K562 (cell line): ENCODE measurements around the gene AMBP. TPM values are rescaled to one million over a fixed set of nuclear protein-coding genes. Genes with fewer than 3 reads are reported as not detected.

Source experiments
- ATAC-seq: fragments of 200-7000 bp; cut with Tn5 transposase; 3 replicates; pipeline ENCODE4 v1.9.1; 2020; ENCODE audit warnings: moderate library complexity
- BruUV-seq: library from RNA; stranded (reverse); fragments of 400-500 nt; replicated peaks from 2 replicates; lab custom pipeline; 2021; lab: Mats Ljungman, UMichigan
- CTCF ChIA-PET: fragments of 300-600 bp; formaldehyde crosslinking; extraction: SDS; loops from one replicate; lab custom pipeline; 2021; ENCODE audit warnings: low intra/inter-chr PET ratio; lab: Yijun Ruan, JAX
- POLR2A ChIA-PET: fragments of 300-600, 350-650 bp; sonication (Branson Sonifier 250); formaldehyde crosslinking; extraction: SDS; loops from one replicate; lab custom pipeline; 2021; ENCODE audit warnings: antibody characterized with exemption, inconsistent platforms; lab: Yijun Ruan, JAX
- DNase-seq, 4 experiments: peaks; one replicate each; pipeline versions ENCODE4 v3.0.0 to v3.0.0-alpha.2; 2011 to 2018; ENCODE audit warnings: low spot score in 3 of 4, mixed read lengths in 3 of 4; ENCODE audit errors: extremely low read depth in 1 of 4
- FAIRE-seq: peaks from 2 replicates; lab custom pipeline; 2011; peaks lifted over from hg19 to GRCh38; lab: Jason Lieb, UNC
- H2AFZ ChIP-seq: 2 replicates; pipeline ENCODE4 v1.6.0; 2011; ENCODE audit warnings: low read depth, low read length, control low read depth, inconsistent platforms
- H3K27ac ChIP-seq: fragments of 200-600 bp; 3 replicates; pipeline ENCODE4 v1.8.0; 2011; ENCODE audit warnings: low read depth, mild to moderate bottlenecking, control low read depth, inconsistent platforms, low read length, moderate library complexity, mixed read lengths; ENCODE audit errors: extremely low read depth
- H3K27me3 ChIP-seq, 2 experiments: fragments of 300-600 bp in 1 of 2; 2 replicates in 1 of 2; 3 replicates in 1 of 2; pipeline versions ENCODE4 v1.6.0 to v1.8.0; 2011; ENCODE audit warnings: inconsistent platforms in 2 of 2, low read length in 2 of 2, mild to moderate bottlenecking in 1 of 2, mixed read lengths in 1 of 2, moderate library complexity in 1 of 2; ENCODE audit not compliant: control insufficient read depth in 2 of 2, insufficient read depth in 2 of 2
- H3K36me3 ChIP-seq: fragments of 300-600 bp; 3 replicates; pipeline ENCODE4 v1.8.0; 2011; ENCODE audit warnings: mild to moderate bottlenecking, low read length, inconsistent platforms; ENCODE audit not compliant: control insufficient read depth, insufficient read depth
- H3K4me1 ChIP-seq, 2 experiments: fragments of 200-600 bp in 1 of 2; replicated peaks in 1 of 2; 2 replicates in 1 of 2; 3 replicates in 1 of 2; pipeline versions ENCODE4 v1.5.1 to v1.8.0; 2011; ENCODE audit warnings: inconsistent platforms in 2 of 2, low read length in 2 of 2, mild to moderate bottlenecking in 1 of 2, mixed read lengths in 1 of 2, moderate library complexity in 1 of 2; ENCODE audit not compliant: control insufficient read depth in 2 of 2, insufficient read depth in 2 of 2
- H3K4me2 ChIP-seq: 2 replicates; pipeline ENCODE4 v1.6.1; 2011; ENCODE audit warnings: low read length, control low read depth, inconsistent platforms, mixed read lengths; ENCODE audit not compliant: insufficient read depth
- H3K4me3 ChIP-seq: fragments of 200-600 bp; sonication (generic), shearing (Covaris generic); 2 replicates; pipeline ENCODE4 v1.5.1; 2016; ENCODE audit warnings: control low read depth, inconsistent platforms
- H3K79me2 ChIP-seq: fragments of 200-600 bp; 3 replicates; pipeline ENCODE4 v1.8.0; 2011; ENCODE audit warnings: low read length, inconsistent platforms; ENCODE audit not compliant: control insufficient read depth, insufficient read depth
- H3K9ac ChIP-seq, 2 experiments: 2 replicates each; pipeline versions ENCODE4 v1.6.0 to v1.6.1; 2011; ENCODE audit warnings: low read depth in 2 of 2, low read length in 2 of 2, control low read depth in 1 of 2, inconsistent platforms in 1 of 2, mild to moderate bottlenecking in 1 of 2, mixed read lengths in 1 of 2; ENCODE audit not compliant: insufficient read depth in 1 of 2
- H3K9me1 ChIP-seq: one replicate; pipeline ENCODE4 v1.6.0; 2011; ENCODE audit warnings: inconsistent platforms, mild to moderate bottlenecking, low read length, moderate library complexity; ENCODE audit not compliant: control insufficient read depth, insufficient read depth
- H3K9me3 ChIP-seq: replicated peaks from 2 replicates; pipeline ENCODE4 v1.5.1; 2011; ENCODE audit warnings: low read depth, low read length, inconsistent platforms; ENCODE audit not compliant: control insufficient read depth, insufficient read depth
- H4K20me1 ChIP-seq: replicated peaks from 2 replicates; pipeline ENCODE4 v1.6.1; 2011; ENCODE audit warnings: low read length, inconsistent platforms, mixed read lengths; ENCODE audit not compliant: control insufficient read depth, insufficient read depth
- RNF2 ChIP-seq: sonication (generic); IDR thresholded peaks from 2 replicates; pipeline ENCODE4 v1.6.1; 2016
- WGBS: fragments of 100-300 bp; shearing (Covaris generic); methylation state at CpG from one replicate; pipeline ENCODE4 v1.1.6; 2016; ENCODE audit warnings: low coverage, mixed read lengths; ENCODE audit not compliant: insufficient coverage; ENCODE audit errors: missing lambda C conversion rate; 5-methylcytosine and 5-hydroxymethylcytosine counted together
- in situ Hi-C: fragments of 300-500 bp; cut with MboI; formaldehyde crosslinking; loops from 4 replicates; pipeline ENCODE4 v1.15.0; 2018; ENCODE audit warnings: inconsistent platforms, mixed read lengths
- intact Hi-C: fragments of 100-400 bp; cut with micrococcal nuclease; formaldehyde crosslinking; loops from 2 replicates; pipeline ENCODE4 v1.14.2; 2022
- polyA plus RNA-seq, 8 experiments: library from polyadenylated mRNA; depleted of rRNA in 4 of 8; stranded (reverse) in 5 of 8; unstranded in 3 of 8; fragments of >200 nt; fragmentation: Nextera tagmentation in 2 of 8; fragmentation: Illumina TruSeq in 1 of 8; extraction: Ambion mirVana in 2 of 8; extraction: Trizol in 1 of 8; gene quantifications; 2 replicates each; pipeline versions ENCODE4 v1.2.1 to v1.2.3, GENCODE V29; 2011 to 2014; ENCODE audit warnings: inconsistent platforms in 1 of 8, missing spikeins in 1 of 8
- total RNA-seq, 7 experiments: library from RNA; depleted of rRNA in 6 of 7; stranded (reverse); fragments of >200 nt in 6 of 7; fragmentation: Illumina TruSeq in 2 of 7; extraction: Trizol in 2 of 7; gene quantifications; 2 replicates each; pipeline versions ENCODE4 v1.2.1 to v1.2.3, GENCODE V29; 2011 to 2021; ENCODE audit warnings: low replicate concordance in 1 of 7
- TF ChIP-seq, protein P1 (sequence below), 2 experiments: IDR thresholded peaks in 1 of 2; conservative IDR thresholded peaks in 1 of 2; 2 replicates each; pipeline ENCODE4 v1.6.1; 2016; ENCODE audit warnings: low read depth in 2 of 2, mild to moderate bottlenecking in 1 of 2, missing compliant biosample characterization in 1 of 2, missing genetic modification characterization in 1 of 2, moderate library complexity in 1 of 2
- TF ChIP-seq, protein P2 (sequence below): fragments of 250-450 bp; sonication (Bioruptor Pico); IDR thresholded peaks from 2 replicates; pipeline ENCODE4 v1.5.0; 2022; ENCODE audit warnings: mild to moderate bottlenecking

Gene AMBP
- total and polyA plus RNA-seq, 9 of the 15 experiments (the other 6 are each of a cell fraction or from before 2014, with no cell fraction given): 1.3 TPM; not detected in 8

DNA sequence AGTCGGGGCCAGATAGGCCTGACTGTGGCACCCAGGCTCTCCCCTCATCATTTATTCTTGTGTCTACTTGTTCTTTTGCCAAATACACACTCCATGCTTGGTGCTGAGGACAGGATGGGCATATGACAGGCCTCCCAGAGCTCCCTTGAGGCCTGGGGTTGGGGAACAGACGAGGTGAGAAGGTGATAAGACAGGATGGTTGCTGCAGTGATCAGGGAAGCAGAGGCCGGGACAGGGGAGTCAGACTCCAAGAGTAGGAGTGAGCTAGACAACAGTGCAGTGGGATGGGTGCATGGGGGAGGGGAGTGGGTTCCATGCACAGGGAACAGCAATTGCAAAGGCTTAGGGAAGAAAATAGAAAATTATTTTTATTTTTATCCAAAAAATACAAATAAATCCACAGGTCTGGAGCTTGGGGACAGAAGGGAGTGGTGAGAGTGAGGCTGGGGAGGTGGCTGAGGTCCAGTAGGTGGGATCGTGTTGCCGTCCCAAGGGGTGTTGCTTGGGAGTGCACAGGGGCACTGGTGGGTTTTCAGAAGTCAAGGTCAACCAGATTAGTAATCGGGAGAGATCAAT lies 3.4 kb upstream of the AMBP start (continued):
- TF ChIP-seq, protein P1, sequence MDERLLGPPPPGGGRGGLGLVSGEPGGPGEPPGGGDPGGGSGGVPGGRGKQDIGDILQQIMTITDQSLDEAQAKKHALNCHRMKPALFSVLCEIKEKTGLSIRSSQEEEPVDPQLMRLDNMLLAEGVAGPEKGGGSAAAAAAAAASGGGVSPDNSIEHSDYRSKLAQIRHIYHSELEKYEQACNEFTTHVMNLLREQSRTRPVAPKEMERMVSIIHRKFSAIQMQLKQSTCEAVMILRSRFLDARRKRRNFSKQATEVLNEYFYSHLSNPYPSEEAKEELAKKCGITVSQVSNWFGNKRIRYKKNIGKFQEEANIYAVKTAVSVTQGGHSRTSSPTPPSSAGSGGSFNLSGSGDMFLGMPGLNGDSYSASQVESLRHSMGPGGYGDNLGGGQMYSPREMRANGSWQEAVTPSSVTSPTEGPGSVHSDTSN (CRISPR knock-in tag; IDR thresholded peaks at IDR 0.05; ENCODE audit: low read depth): no peak
- TF ChIP-seq, protein P1 (tag; conservative IDR thresholded peaks at IDR 0.05; ENCODE audit: low read depth): no peak
- TF ChIP-seq, protein P2, sequence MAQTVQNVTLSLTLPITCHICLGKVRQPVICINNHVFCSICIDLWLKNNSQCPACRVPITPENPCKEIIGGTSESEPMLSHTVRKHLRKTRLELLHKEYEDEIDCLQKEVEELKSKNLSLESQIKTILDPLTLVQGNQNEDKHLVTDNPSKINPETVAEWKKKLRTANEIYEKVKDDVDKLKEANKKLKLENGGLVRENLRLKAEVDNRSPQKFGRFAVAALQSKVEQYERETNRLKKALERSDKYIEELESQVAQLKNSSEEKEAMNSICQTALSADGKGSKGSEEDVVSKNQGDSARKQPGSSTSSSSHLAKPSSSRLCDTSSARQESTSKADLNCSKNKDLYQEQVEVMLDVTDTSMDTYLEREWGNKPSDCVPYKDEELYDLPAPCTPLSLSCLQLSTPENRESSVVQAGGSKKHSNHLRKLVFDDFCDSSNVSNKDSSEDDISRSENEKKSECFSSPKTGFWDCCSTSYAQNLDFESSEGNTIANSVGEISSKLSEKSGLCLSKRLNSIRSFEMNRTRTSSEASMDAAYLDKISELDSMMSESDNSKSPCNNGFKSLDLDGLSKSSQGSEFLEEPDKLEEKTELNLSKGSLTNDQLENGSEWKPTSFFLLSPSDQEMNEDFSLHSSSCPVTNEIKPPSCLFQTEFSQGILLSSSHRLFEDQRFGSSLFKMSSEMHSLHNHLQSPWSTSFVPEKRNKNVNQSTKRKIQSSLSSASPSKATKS (CRISPR knock-in tag): no peak

DNA sequence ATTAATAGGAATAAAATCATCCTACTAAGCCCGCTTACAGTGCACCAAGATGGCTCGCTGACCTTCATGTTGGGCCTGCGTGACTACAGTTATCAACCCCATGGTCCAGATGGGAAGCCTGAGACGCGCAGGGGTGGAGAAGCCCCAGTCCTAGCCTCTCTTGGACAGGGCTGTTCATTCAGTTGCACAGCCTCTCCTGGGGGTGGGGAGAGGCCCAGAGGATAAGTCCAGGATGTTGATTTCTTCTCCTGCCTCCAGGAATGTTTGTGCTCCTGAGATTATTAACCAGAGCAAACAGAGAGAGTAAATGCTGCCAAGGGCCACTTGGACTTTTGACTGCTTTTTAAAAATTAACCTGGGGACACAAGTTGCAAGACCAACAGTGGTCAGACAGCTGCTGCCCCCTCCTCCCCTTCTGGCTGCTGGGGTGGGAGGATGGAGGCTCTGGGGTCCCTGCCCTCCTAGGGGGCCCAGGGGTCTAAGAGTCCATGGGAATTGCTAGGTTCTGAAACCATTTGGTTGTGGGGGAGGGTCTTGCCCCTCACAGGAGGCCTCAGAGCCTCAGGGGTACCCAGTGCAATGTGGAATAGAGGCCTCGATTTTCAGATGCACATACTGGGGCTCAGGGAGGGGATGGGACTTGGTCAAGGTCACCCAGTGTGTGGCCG lies 2.8 kb upstream of the AMBP start:
- in situ Hi-C loops: loop anchor here (10.0 kb wide), 1 partner anchor 204 kb away; no protein-coding TSS in a partner anchor
- no peaks in the 10 kb centered on the region for H3K9me1 ChIP-seq
- no peak overlapping the region for H3K4me3 ChIP-seq
- H3K27me3 ChIP-seq: peaks cover 6 to 46% of the 10 kb centered on the region in 2 experiments; a peak in 4 of 5 replicates
- H3K4me1 ChIP-seq: peaks cover 5 to 6% of the 10 kb centered on the region in 2 experiments; a peak in 4 of 5 replicates
- H3K4me2 ChIP-seq: no peak overlapping the region
- FAIRE-seq (no peak), ATAC-seq (no peak), DNase-seq (no peak)
- H4K20me1 ChIP-seq: no peaks in the 10 kb centered on the region
- no TSS peak for BruUV-seq
- no peak overlapping the region for H3K27ac ChIP-seq
- whole genome bisulfite sequencing: 4% methylated on average over 7 of the region's 7 CpGs
- H3K36me3 ChIP-seq: no peaks in the 10 kb centered on the region
- intact Hi-C loops: no loop called here
- H3K79me2 ChIP-seq: no peaks in the 10 kb centered on the region
- POLR2A ChIA-PET: no interaction called here
- no peaks in the 10 kb centered on the region for H3K9me3 ChIP-seq
- no peak overlapping the region for H3K9ac ChIP-seq
- H2AFZ ChIP-seq: no peak overlapping the region
- CTCF ChIA-PET: no interaction called here
- no peak for TF ChIP-seq RNF2
- TF ChIP-seq, all 486 proteins: peak for 0
